Head of caudate nucleus (tissue), 42 donors: ENCODE data around the gene TLL1.

ENCODE experiments used
- DNase-seq, 42 donors: peaks; one replicate each; pipeline versions ENCODE4 v3.0.0 to v3.0.0-alpha.2; 2020 to 2021; ENCODE audit warnings: mixed read lengths in 7 of 42
- intact Hi-C: fragments of 100-400 bp; cut with DNase I; formaldehyde crosslinking; loops from one replicate; pipeline ENCODE4 v1.15.0; 2022

Gene TLL1

DNA sequence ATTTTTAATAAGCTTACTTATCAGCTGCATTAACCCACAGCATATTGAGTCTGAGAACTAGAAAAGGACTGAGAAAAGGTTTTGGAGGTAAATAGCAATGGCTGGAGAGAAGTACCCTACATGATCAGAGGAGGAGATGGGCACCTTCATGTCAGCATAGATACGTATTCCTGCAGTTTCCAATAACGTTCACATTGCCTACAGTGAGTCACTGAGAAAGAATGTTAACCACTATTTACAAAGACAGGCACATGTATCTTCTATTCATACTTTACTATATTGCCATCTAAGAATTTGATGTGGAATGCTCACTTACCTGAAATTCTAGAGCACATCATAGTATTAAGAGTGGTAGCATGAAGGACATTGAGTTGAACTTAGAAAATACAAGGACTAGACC, 92.5 kb downstream of the TLL1 start:
- intact Hi-C loops = no loop called here
- no peak for DNase-seq

DNA sequence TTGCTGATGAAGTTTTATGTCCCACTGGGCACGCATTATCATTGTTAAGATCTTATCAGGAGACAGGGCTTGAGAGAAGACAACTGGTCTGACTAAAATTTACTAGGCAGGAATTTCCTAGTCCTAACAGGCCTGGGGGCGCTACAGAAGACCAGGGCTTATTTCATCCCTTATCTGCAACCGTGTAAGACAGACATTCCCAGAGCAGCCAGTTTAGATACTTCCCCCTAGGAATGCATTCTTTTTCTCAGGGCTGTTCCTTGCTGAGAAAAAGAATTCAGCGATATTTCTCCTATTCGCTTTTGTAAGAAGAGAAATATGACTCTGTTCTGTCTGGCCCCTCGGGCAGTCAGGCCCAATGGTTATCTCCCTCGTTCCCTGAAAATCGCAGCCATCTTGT, 93.8 kb downstream of the TLL1 start:
- intact Hi-C loops = no loop called here
- DNase-seq = no peak

DNA sequence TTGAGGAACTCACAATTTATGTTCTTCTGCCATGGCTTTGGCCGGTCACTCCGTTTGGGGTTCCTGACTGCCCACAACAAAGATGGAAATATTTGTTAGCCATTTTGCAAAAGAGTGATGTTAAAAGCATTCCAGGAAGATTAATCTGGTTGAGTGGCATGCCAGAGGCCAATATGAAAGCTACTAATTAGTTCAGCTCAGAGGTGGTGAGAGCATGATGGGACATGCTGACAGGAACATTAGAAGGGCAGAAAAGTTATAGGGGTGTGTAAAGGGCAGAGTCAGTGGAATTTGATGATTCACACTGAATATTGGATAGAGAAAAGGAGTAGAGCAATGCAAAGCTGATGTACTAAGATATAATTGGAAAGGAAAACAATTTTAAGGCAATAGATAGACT, 94.4 kb downstream of the TLL1 start:
- intact Hi-C loops = no loop called here
- no peak for DNase-seq

DNA sequence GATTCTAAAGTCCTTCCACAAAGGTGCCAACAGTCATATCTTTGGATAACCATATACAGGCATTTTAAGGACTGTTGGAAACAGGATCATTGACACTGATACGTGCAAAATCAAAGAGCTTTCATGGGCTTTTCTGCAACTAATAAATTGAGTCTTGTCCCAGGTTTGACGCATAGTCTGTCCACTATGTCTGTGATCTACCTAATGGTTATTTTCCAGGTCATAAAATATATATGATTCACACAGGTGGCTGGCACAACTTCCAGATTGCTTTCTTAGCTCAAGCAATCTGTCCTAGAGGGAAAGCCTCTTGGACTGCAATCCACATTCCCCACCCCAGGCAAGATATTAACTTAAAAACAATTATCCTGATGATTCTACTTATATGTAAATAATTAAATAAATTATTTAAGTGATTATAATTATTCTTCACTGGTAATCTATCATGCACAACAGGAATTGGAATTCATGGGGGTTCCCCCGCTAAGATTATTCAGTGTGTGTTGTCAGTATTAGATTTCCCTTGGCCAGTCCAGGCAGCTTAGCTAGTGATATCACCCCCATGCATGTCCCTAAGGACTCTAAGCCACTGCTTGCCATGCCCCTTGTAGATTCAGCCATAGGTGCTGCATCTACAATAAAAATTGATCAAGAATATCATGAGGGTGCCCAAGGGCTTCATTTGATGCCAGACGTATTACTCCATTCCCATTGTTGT, 97.8 kb downstream of the TLL1 start:
- intact Hi-C loops = no loop called here
- DNase-seq = no peak

DNA sequence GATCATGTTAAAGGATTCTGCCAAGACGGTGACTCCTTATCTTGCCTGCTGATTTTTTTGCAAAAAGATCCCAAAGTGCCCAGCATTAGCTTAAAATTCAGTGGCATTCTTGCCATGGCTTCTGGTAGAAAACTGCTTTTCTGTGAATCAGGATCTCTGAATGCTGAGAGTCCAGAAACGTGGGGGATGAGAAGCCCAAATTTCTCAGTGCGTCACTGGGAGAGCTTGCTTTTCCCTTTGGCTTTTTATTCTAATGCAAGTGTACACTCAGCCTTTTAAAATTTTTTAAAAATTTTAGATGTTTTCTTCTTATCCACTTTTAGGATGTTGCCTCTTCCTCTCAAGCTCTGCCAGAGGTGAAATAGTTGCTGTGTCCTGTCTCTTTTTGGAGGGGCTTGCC, 98.4 kb downstream of the TLL1 start:
- intact Hi-C loops = no loop called here
- DNase-seq = no peak

DNA sequence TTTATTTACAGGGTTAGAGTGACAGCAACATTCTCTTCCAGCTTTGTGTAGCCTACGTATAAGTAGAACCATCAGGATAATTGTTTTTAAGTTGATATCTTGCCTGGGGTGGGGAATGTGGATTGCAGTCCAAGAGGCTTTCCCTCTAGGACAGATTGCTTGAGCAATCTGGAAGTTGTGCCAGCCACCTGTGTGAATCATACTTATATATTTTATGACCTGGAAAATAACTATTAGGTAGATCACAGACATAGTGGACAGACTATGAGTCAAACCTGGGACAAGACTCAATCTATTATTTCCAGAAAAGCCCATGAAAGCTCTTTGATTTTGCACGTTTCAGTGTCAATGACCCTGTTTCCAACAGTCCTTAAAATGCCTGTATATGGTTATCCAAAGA, 98.9 kb downstream of the TLL1 start:
- no peak for DNase-seq
- intact Hi-C loops = no loop called here

DNA sequence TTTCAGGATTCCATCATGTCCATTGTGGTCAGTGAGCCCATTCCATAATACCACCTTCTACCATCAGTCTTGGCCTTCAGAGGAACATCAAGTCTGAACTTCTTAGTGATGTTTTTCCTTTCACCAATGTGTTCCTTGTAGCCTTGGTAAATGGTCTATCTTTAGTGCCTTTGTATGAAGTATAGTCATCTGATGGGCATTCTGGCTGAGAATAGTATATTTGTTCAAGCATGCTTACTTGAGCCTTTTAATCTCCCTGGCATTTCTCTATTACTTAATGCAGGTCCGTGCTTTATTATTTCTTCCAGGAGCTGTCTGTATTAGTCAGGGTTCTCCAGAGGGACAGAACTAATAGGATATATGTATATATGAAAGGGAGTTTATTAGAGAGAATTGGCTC, 99.7 kb downstream of the TLL1 start:
- intact Hi-C loops = no loop called here
- DNase-seq = no peak

DNA sequence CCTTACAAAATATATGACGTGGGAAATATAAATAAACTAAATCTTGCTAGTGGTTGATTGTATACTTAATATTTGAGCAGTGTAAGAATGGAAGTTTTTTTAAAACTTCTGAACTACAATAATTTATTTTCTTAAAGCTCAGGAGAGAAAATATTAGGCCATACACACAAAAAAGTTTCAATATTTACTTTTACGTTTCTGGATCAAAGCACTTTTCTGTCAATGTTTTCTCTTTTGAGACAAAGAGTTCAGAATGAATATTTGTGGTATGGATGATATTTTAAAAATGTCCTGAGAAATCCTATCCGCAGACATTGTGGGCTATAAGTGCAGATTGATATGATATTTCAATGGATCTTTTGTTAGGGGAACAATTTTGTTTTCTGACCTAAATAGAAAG, 109.9 kb downstream of the TLL1 start:
- DNase-seq = no peak

DNA sequence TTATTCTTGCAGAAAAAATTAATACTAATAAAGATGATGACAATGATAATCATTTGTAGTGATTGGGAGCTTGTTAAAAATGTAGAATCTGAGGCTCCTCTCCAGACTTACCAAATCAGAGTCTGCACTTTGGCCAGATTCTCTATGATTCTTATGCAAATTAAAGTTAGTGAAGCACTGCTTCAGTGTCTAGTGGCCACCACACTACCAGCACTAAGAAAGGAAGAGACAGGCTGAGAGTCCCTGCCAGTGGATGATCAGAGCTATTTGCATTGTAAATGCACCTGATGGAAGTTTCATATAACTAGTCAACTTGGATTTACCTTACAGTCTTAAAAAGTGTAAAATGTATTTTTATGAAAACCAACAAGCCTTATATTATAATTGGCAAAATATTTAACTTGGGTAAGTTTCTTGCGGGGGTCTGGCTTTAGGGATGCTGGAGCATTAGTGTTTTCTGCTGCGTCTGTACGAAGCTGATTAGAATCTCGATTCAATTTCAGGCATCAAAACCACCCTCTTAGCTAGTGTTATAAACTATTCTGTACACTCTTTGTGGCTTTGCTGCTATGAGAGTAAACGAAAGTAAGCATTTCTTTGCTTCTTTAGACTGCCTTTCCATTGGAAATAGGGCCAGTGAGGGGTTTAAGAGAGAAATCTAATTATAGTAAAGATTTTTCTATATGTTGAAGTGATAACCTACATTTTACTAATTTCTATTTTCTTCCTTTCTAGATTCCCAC, 114.1 kb downstream of the TLL1 start:
- no peak for DNase-seq
- intact Hi-C loops = no loop called here

More for the DNA sequence above, 109.9 kb downstream of the TLL1 start:
- intact Hi-C loops = no loop called here

DNA sequence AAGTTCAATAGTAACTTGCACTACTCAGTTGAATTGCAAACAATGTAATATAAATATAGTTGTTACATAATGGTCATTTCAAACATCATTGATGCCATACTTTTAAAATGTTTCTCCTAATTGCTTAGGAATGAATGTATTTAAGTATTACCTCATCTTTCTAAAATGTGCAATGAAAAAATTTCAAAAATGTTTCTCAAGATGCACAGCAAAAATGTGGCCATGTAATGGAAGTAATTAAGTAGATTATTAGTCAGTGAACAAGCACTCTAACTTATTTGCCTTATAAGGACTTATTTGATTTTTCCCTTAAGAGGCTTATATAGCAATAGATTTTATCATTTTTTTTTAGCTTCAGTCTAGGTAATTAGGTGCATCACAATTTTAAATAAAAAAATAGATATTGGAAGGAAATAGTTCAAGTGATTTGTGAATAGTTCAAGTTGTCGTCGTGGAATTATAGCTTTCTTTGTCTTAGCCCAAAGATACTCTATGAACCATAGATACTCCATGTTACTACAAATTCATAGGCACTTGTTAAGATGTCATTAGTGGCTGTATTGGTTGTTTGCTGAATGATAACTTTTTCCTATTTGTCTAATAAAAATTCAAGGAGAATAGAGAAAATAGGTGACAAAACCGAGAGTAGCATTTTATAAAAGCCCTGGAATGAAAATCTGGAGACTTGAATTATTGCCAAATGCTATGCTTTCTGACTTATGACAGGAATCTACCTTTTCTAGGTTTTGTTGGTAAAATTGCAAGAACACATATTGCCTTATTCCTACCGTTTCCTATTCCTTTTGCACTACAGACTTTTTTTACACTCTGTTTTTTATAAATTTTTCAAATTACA, 118.5 kb downstream of the TLL1 start:
- no peak for DNase-seq
- intact Hi-C loops = no loop called here

DNA sequence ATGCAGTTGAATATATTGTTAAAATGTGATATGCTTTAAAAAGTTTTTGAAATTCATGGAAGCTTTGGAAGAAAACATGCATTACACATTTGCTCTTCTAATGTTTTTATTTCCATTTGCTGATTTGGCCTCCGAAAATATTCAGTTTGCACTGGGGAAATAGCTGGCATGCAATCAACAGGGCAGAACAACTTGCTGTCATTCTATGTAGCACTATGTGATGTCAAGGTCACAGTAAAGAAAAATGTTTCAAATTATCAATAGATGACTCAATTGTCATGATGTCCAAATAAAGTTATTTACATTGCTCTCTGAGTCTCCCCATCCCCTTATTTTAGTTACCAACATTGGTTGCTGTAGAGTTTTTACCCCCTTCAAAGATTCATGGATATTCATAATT, 119.2 kb downstream of the TLL1 start:
- no peak for DNase-seq
- intact Hi-C loops = no loop called here

DNA sequence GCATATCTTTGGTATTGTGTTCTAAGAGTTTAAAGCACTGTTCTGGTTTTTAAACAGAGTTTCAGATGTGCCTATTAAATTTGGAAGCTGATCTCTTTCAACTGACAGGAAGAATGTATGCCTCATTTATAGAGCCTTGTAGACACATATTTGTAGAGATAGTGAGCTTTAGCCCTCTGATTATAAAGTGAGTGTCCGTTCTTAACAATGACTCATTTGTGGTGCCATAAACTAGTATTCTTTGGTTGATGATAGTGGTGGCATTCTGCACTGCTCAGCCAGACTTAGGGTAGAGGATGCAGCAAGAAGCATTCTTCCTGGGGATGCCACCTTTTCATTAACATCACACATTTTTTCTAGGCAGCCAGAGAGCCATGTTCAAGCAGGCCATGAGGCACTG, 121.7 kb downstream of the TLL1 start:
- DNase-seq = no peak
- intact Hi-C loops = no loop called here

DNA sequence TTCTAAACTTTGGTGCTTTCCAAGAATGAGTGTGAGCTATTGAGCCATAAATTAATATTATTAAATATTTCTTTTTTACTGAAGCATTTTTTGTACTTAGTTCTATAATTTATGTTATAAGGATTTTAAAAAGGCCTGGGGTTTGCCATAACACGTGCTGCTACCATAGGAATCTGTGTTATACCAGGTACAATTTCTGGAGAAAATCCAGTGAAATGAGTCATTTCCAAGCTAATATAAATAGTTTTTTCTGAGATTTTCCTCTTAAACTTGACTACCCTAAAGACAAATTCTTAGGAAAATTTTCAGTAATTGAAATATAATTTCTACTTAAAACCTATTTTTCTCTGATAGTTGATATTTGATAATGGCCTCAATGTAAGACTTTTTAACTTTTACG, 130.8 kb downstream of the TLL1 start:
- intact Hi-C loops = no loop called here
- DNase-seq = no peak

DNA sequence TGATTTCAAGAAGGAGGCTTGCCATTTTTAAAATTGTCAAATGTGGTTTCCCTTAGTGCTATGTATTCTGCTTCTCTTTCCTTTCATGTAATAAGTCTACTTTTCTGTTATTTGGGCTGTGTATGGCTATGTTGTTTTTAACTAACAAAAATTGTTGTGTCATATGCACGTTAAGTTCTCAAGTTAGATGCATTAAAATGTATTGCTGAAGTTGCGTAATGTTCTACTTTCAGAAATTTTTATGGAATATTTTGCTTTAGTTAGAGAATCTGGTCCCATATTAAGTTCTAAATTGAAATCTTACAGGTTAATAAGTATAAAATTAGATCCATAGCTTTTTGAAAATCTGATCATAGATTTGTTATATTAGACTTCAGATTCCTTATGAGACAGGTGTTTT, 133.2 kb downstream of the TLL1 start:
- intact Hi-C loops = no loop called here
- DNase-seq = no peak

DNA sequence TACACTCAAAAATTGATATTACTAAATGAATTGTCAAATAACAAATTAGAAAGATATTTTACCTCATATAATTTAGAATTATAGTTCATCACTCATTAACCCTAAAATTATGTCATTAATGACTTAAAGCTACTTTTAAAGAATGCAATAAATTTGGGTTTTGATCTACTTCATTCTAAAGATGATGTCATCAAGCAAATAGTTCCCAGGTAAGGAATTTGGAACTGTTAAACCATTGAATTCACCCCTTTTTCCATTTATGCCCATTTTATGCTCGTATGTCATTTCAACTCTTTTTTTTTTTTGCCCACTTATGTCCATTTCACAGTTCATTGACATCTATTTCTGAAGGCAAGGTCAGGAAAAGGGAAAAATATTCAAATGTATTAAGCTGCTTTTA, 135.5 kb downstream of the TLL1 start:
- DNase-seq = no peak
- intact Hi-C loops = no loop called here

DNA sequence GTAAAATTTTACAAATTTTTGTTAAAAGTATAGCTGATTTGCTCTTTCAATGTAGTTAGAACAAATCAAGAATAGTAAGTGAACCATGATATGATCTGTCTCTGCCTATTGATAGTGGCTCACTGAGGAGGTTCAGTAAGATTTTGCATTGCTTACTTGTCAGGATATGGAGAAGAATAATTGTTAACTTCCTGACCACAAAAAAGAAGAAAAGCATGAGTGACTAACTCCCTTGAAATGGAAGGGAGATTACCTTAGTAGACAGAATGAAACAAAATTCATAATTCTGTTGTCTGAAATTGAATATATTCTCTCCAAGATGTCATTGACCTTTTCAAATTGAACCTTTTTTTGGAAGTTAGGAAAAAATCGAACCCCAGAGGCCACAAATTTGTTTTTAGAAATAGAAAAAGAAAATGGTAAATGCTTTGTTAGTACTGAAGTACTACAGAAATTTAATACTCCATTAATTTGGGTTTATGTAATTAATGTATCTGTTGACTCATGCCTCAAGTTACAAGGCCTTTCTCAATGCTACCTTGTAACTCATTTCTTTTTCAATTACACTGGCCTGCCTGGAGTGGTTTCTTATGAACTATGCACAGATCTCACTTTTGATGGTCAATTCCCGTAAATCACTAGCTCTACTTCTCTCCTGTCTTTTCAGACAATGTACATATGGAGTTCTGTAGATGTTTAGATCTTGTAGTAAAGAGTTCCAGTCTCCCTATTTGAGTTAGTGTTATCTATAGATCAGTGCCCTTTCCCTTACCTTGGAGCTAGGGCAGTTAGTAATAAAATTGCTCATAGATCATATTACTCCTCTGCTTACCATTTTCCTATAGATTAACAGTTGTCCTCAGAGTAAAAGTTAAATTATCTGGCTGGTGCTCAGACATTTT, 139.3 kb downstream of the TLL1 start:
- intact Hi-C loops = no loop called here

DNA sequence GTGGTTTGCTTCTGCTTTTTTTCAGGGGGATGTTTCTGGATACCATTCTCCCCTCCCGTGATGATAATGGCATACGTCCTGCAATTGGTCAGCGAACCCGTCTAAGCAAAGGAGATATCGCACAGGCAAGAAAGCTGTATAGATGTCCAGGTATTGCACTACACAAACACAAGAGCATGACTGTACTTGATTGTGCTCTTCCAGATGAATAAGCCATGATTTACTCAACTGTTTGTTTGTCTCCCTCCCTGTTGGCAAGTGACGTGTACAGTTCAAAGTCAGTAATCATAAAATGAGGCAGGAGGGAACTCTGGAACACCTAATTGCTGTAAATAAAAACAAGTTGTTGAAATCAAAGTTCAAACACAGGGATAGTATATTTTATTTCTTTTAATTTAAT, 141.4 kb downstream of the TLL1 start:
- intact Hi-C loops = no loop called here
- DNase-seq = no peak

More for the DNA sequence above, 139.3 kb downstream of the TLL1 start:
- no peak for DNase-seq

DNA sequence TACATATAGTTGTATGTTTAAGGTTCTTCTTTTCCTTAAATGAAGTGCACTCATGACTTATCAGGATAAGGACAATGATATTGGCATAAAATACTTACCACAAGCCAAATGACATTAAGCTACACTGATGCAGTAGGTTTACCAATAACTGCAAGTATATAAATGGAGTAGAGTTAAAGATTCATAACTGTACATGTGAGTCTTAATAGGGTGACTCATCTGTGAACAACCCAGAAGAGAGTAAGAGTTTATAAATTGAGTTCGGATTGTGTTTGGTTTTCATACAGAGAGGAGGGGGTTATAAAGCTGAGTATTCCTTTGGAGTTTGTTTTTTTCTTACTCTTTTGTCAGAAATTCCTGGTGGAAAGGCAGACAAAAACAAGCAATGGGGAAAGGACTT, 144.8 kb downstream of the TLL1 start:
- intact Hi-C loops = no loop called here
- DNase-seq = no peak
